HEK293 (cell line): ENCODE data around the gene MLIP.

Source experiments
- CTCF ChIP-seq: fragments of 450-650 bp; formaldehyde crosslinking; IDR thresholded peaks from 2 replicates; pipeline ENCODE4 v1.5.1; 2016; ENCODE audit warnings: missing biosample characterization, missing genetic modification characterization
- HOXD13 ChIP-seq: sonication (generic); formaldehyde crosslinking; IDR thresholded peaks from 2 replicates; pipeline ENCODE4 v1.8.0; 2022; ENCODE audit warnings: missing genetic modification reagents, borderline replicate concordance
- KLF16 ChIP-seq: fragments of 450-650 bp; formaldehyde crosslinking; IDR thresholded peaks from 2 replicates; pipeline ENCODE4 v1.5.1; 2017; ENCODE audit warnings: missing biosample characterization, missing genetic modification characterization
- KLF17 ChIP-seq: fragments of 450-650 bp; formaldehyde crosslinking; IDR thresholded peaks from 2 replicates; pipeline ENCODE4 v1.5.1; 2016; ENCODE audit warnings: missing biosample characterization, missing genetic modification characterization
- KLF9 ChIP-seq: fragments of 450-650 bp; formaldehyde crosslinking; IDR thresholded peaks from 2 replicates; pipeline ENCODE4 v1.5.1; 2016; ENCODE audit warnings: missing biosample characterization, missing genetic modification characterization, low read depth
- PRDM10 ChIP-seq: fragments of 450-650 bp; formaldehyde crosslinking; IDR thresholded peaks from 2 replicates; pipeline ENCODE4 v1.5.1; 2016; ENCODE audit warnings: missing biosample characterization, missing genetic modification characterization
- PRDM2 ChIP-seq: fragments of 450-650 bp; formaldehyde crosslinking; IDR thresholded peaks from 2 replicates; pipeline ENCODE4 v1.5.1; 2016; ENCODE audit warnings: missing biosample characterization, missing genetic modification characterization, borderline replicate concordance
- TCF7L2 ChIP-seq: IDR thresholded peaks from 2 replicates; pipeline ENCODE4 v1.6.1; 2011; ENCODE audit warnings: low read depth, mild to moderate bottlenecking, inconsistent platforms, low read length, moderate library complexity, borderline replicate concordance
- ZFP41 ChIP-seq: fragments of 450-650 bp; formaldehyde crosslinking; IDR thresholded peaks from 2 replicates; pipeline ENCODE4 v1.5.1; 2016; ENCODE audit warnings: missing biosample characterization, missing genetic modification characterization, borderline replicate concordance
- ZNF274 ChIP-seq, 2 experiments: fragments of 200-500 bp in 1 of 2; fragments of 450-650 bp in 1 of 2; sonication (Bioruptor generic) in 1 of 2; formaldehyde crosslinking in 1 of 2; IDR thresholded peaks; 2 replicates each; pipeline versions ENCODE4 v1.5.1 to v1.6.1; 2014 to 2016; ENCODE audit warnings: borderline replicate concordance in 1 of 2, inconsistent platforms in 1 of 2, low read length in 1 of 2, missing biosample characterization in 1 of 2, missing genetic modification characterization in 1 of 2
- ZNF292 ChIP-seq: fragments of 450-650 bp; formaldehyde crosslinking; IDR thresholded peaks from 2 replicates; pipeline ENCODE4 v1.5.1; 2016; ENCODE audit warnings: low read depth, missing biosample characterization, missing genetic modification characterization, borderline replicate concordance
- ZNF394 ChIP-seq: fragments of 450-650 bp; formaldehyde crosslinking; IDR thresholded peaks from 2 replicates; pipeline ENCODE4 v1.5.1; 2016; ENCODE audit warnings: missing biosample characterization, missing genetic modification characterization, mild to moderate bottlenecking, moderate library complexity, borderline replicate concordance
- ZNF624 ChIP-seq: fragments of 450-650 bp; formaldehyde crosslinking; IDR thresholded peaks from 2 replicates; pipeline ENCODE4 v1.5.1; 2017; ENCODE audit warnings: missing biosample characterization, missing genetic modification characterization

- no peak for TF ChIP-seq HOXD13
- TF ChIP-seq ZFP41 (tag by site-specific recombination) = no peak
- TF ChIP-seq ZNF394 (tag by site-specific recombination) = no peak
- TF ChIP-seq KLF17 = no peak
- no peak for TF ChIP-seq KLF9 (tag by site-specific recombination)
- no peak for TF ChIP-seq PRDM10
- no peak for TF ChIP-seq TCF7L2
- no peak for TF ChIP-seq ZNF624 (tag by site-specific recombination)
- no peak for TF ChIP-seq ZNF274 (IDR thresholded peaks at IDR 0.05; ENCODE audit: low read length)
- no peak for TF ChIP-seq ZNF274 (tag by site-specific recombination; IDR thresholded peaks at IDR 0.05; ENCODE audit: borderline replicate concordance)
- no peak for TF ChIP-seq KLF16 (tag by site-specific recombination)
- no peak for TF ChIP-seq CTCF (tag by site-specific recombination)
- no peak for TF ChIP-seq PRDM2 (tag by site-specific recombination)
- no peak for TF ChIP-seq ZNF292 (tag by site-specific recombination)
Observed at GRCh38 chr6:54244430-54244829, 133.2 kb downstream of the MLIP start.
